Non-pigmented ciliary epithelial cell (primary cell): ENCODE measurements around the gene BOC.
A peak's percentile ranks its signal among the peaks of the same experiment; 100 is the strongest.

Source experiments
- DNase-seq: peaks from one replicate; pipeline ENCODE4 v3.0.0-alpha.2; 2010; ENCODE audit warnings: low read depth

The BOC gene

GRCh38 chr3:113271189-113271588, 59.8 kb downstream of the BOC start:
- no peak for DNase-seq

- DNase-seq, result no peak
These were observed 60.4 kb downstream of the BOC start for GRCh38 chr3:113271594-113272384.

- DNase-seq, result no peak
These were observed 61.0 kb downstream of the BOC start for GRCh38 chr3:113272385-113272779.

GRCh38 chr3:113273011-113273410, 61.7 kb downstream of the BOC start:
- DNase-seq, result no peak

- no peak for DNase-seq
These were observed 62.4 kb downstream of the BOC start for GRCh38 chr3:113273604-113274378.

- DNase-seq, result no peak
These were observed 63.3 kb downstream of the BOC start for GRCh38 chr3:113274425-113275257.

- DNase-seq, result no peak
These were observed 63.9 kb downstream of the BOC start for GRCh38 chr3:113275258-113275556.

- no peak for DNase-seq
These were observed 64.2 kb downstream of the BOC start for GRCh38 chr3:113275583-113275928.

GRCh38 chr3:113275929-113276750, 64.8 kb downstream of the BOC start:
- peak; percentile 14 for DNase-seq

- DNase-seq, result no peak
These were observed 65.4 kb downstream of the BOC start for GRCh38 chr3:113276751-113277080.

- DNase-seq, result no peak
These were observed 66.1 kb downstream of the BOC start for GRCh38 chr3:113277414-113277813.

- DNase-seq, result no peak
These were observed 66.7 kb downstream of the BOC start for GRCh38 chr3:113277941-113278598.

GRCh38 chr3:113278599-113278955, 67.2 kb downstream of the BOC start:
- DNase-seq, result no peak

GRCh38 chr3:113279686-113280085, 68.3 kb downstream of the BOC start:
- DNase-seq, result no peak

GRCh38 chr3:113283306-113283705, 71.9 kb downstream of the BOC start:
- DNase-seq, result no peak

GRCh38 chr3:113284453-113285050, 73.2 kb downstream of the BOC start:
- DNase-seq, result no peak

GRCh38 chr3:113285226-113285625, 73.9 kb downstream of the BOC start:
- DNase-seq, result no peak

- DNase-seq, result no peak
These were observed 74.4 kb downstream of the BOC start for GRCh38 chr3:113285741-113286140.

- no peak for DNase-seq
These were observed 75.2 kb downstream of the BOC start for GRCh38 chr3:113286524-113286923.

GRCh38 chr3:113287111-113287802, 75.9 kb downstream of the BOC start:
- peak; percentile 38 for DNase-seq
